Fibroblast of villous mesenchyme (primary cell): ENCODE data around the gene SEMA4G. TPM values are rescaled to one million over a fixed set of nuclear protein-coding genes. Genes with fewer than 3 reads are reported as not detected.

Experiments used
- DNase-seq: peaks from one replicate; pipeline ENCODE4 v3.0.0-alpha.2; 2010; ENCODE audit warnings: low read depth
- H3K4me3 ChIP-seq: 2 replicates; pipeline ENCODE4 v1.5.1; 2011; ENCODE audit warnings: low read depth, mild to moderate bottlenecking, low read length
- total RNA-seq: library from RNA; depleted of rRNA; stranded (reverse); fragments of >200 nt; gene quantifications from 2 replicates; pipeline ENCODE4 v1.2.3, GENCODE V29; 2012
- TF ChIP-seq, protein P1 (sequence below): IDR thresholded peaks from 2 replicates; pipeline ENCODE4 v1.5.1; 2012; ENCODE audit warnings: low read depth, mild to moderate bottlenecking, low read length; ENCODE audit not compliant: insufficient read depth

Gene SEMA4G
- total RNA-seq, 1 donor = 0.43 TPM

DNA sequence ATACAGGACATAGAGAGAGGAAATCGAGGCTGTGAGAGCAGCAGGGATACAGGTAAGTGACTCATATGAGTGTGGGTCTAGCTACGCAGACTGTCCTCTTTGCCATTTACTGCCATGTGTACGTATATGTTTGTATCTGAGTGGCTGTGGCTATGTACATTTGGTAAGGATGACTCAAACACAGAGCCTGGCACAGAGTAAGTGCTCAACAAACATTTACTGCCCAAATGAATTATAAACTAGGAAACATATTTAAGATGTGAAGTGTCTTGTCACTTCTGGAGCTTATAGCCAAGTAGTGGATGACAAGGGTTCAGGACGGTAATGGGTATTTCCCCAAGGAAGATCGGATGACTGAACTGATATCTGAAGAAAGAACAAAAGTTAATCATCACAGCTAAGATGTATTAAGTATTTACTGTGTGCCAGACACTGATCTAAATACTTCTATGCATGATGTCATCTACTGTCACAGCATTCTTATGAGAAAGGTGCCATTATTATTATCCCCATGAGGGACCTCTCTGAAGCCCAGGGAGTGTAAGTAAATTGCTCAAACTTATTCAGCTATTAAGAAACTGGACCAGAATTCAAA lies 12.0 kb downstream of the SEMA4G start:
- H3K4me3 ChIP-seq = no peak overlapping the region
- TF ChIP-seq, protein P1, sequence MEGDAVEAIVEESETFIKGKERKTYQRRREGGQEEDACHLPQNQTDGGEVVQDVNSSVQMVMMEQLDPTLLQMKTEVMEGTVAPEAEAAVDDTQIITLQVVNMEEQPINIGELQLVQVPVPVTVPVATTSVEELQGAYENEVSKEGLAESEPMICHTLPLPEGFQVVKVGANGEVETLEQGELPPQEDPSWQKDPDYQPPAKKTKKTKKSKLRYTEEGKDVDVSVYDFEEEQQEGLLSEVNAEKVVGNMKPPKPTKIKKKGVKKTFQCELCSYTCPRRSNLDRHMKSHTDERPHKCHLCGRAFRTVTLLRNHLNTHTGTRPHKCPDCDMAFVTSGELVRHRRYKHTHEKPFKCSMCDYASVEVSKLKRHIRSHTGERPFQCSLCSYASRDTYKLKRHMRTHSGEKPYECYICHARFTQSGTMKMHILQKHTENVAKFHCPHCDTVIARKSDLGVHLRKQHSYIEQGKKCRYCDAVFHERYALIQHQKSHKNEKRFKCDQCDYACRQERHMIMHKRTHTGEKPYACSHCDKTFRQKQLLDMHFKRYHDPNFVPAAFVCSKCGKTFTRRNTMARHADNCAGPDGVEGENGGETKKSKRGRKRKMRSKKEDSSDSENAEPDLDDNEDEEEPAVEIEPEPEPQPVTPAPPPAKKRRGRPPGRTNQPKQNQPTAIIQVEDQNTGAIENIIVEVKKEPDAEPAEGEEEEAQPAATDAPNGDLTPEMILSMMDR = no peak
- no peak for DNase-seq

DNA sequence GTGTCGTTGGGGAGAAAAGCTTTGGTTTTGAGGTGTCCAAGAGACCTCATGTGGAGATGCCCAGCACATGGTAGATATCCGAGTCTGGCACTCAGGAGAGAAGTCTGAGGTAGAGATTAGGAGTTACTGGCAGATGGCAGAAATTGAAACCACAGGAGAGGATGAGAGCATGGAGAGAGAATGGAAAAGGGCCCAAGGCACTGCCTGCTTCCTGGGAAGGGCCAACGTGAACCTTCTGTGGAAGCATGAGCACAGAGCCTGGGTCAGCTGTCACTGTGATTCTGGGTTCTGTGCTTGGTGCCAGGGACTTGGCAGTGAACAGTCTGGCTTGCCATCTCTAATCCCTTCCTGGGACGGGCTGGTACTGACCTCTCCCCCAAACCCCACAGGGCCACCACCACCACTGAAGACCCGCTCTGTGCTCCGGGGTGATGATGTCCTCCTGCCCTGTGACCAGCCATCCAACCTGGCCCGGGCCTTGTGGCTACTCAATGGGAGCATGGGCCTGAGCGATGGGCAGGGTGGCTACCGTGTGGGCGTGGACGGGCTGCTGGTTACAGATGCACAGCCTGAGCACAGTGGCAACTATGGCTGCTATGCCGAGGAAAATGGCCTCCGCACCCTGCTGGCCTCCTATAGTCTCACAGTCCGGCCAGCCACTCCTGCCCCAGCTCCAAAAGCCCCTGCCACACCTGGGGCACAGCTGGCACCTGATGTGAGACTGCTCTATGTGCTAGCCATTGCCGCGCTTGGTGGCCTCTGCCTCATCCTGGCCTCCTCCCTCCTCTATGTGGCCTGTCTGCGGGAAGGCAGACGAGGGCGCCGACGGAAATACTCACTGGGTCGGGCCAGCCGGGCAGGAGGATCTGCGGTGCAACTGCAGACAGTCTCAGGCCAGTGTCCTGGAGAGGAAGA lies 13.9 kb downstream of the SEMA4G start:
- no peak for DNase-seq
- no peak overlapping the region for H3K4me3 ChIP-seq
- TF ChIP-seq, protein P1 = no peak

DNA sequence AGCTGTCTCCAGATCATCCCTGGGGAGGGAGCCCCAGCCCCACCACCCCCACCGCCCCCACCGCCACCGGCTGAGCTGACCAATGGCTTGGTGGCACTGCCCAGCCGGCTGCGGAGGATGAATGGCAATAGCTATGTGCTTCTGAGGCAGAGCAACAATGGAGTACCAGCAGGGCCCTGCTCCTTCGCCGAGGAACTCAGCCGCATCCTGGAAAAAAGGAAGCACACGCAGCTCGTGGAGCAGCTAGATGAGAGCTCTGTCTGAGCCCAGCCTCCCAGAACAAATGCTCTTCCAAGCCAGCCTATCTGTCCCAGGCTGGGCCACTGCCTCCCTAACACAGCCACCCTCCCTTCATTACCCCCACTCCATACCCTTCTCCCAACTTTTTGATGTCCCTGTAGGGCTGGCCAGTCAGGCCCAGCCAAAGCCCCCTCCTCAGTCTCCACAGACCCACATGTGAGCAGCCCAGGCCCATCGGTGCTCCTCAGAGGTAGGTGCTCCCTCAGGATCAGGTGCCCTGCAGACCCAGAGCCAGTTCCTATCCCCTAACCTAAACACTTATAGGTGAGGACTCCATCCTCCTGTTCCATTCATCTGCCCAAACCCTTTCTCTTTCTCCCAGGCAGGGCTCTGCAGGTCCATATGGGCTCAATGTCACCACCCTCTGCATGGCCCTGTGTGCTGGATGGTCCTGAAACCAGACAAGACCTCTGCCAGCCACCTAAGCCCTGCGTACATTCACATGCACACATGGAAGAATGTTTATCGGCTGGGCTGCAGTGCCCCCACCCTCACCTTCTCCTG lies 14.8 kb downstream of the SEMA4G start:
- TF ChIP-seq, protein P1 = no peak
- no peak for DNase-seq
- H3K4me3 ChIP-seq = no peak overlapping the region

DNA sequence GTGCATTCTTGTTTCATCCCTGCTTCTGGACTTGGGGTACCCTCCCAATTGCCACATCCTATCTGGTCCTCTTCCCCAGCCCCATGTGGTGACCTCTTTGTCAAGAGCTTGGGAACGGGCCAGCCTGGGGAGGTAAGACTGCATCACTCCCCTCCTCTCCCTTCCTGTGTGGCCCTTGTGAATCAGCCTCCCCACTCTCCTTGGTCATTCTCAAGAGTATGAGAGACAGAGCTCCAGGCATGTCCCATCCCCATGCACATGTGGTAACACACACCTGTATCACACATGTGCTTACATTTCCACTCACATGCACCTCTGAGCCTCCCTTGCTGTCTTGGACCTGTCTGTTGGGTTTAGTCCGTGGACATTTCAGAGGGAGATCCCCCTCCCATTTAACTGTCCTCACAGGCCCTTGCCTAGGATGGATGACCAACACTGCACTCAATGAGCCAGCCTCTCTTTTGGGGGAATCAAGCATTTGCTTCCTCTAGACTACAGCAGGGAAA lies 15.4 kb downstream of the SEMA4G start:
- no peak for DNase-seq
- TF ChIP-seq, protein P1 = no peak
- H3K4me3 ChIP-seq = no peak overlapping the region

DNA sequence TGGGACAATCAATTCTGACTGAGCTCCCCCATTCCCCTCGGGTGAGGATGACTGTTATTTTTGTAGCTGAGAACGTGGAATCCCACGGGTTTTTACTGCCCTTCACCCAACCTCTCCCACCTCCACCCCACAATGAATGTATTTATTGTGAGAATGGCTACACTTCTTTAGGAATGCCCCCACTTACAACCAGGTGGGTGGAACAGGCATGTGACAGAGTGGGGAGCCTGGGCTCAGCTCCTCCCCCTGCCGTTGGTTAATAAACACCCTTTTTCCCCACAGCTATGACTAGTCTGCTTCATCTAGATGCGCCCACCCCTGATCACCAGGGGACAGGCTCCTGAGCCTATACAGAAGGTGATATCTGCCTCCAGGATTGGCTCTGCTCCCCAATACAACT lies 16.0 kb downstream of the SEMA4G start:
- DNase-seq = no peak
- TF ChIP-seq, protein P1 = no peak
- H3K4me3 ChIP-seq = no peak overlapping the region

DNA sequence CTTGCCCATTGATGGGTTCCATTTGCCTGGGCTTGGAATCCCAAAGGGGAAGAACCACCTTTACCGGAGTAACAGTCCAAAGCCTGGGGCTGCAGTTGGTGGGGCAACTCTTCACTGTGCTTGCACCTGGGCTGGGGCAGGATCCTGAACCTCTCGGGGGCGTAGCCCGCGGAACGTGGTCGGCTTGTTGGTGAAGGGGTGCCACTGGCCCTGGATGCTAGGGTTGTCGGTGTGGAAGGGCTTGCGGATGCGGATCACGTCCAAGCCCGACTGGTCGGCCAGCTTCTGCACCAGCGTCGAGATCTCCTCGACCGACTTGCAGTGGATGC lies 17.3 kb downstream of the SEMA4G start:
- DNase-seq = no peak
- TF ChIP-seq, protein P1 = no peak
- peak overlapping the region; percentile 99 for H3K4me3 ChIP-seq
